A673 (cell line): ENCODE measurements around the gene TNKS1BP1.

ENCODE experiments used
- EZH2 ChIP-seq: fragments of 200-600 bp; sonication (generic); IDR thresholded peaks from 2 replicates; pipeline ENCODE4 v1.6.1; 2017; ENCODE audit warnings: borderline replicate concordance, low read depth, mild to moderate bottlenecking, mixed read lengths, antibody characterized with exemption, low read length; ENCODE audit not compliant: poor library complexity, severe bottlenecking
- TF ChIP-seq, protein P1 (sequence below): fragments of 300-800, 200-600 bp; sonication (generic); conservative IDR thresholded peaks from 2 replicates; pipeline ENCODE4 v1.5.1; 2017; ENCODE audit warnings: low read depth, mild to moderate bottlenecking, antibody characterized with exemption, low read length, moderate library complexity, mixed read lengths

GRCh38 chr11:57303990-57304579 is 20.7 kb downstream of the TNKS1BP1 start:
- TF ChIP-seq, protein P1, sequence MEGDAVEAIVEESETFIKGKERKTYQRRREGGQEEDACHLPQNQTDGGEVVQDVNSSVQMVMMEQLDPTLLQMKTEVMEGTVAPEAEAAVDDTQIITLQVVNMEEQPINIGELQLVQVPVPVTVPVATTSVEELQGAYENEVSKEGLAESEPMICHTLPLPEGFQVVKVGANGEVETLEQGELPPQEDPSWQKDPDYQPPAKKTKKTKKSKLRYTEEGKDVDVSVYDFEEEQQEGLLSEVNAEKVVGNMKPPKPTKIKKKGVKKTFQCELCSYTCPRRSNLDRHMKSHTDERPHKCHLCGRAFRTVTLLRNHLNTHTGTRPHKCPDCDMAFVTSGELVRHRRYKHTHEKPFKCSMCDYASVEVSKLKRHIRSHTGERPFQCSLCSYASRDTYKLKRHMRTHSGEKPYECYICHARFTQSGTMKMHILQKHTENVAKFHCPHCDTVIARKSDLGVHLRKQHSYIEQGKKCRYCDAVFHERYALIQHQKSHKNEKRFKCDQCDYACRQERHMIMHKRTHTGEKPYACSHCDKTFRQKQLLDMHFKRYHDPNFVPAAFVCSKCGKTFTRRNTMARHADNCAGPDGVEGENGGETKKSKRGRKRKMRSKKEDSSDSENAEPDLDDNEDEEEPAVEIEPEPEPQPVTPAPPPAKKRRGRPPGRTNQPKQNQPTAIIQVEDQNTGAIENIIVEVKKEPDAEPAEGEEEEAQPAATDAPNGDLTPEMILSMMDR = no peak
- TF ChIP-seq EZH2 = no peak
